SHP77 (cell line): ENCODE data around the gene DNAL4.
"Not testable (repeated sequence)": the region's sequence is repeated elsewhere in the genome, so short reads cannot be mapped to it uniquely, and the experiment has no call there.

Source experiments
- DNase-seq, 2 experiments: peaks; one replicate each; lab custom pipeline; 2025; lab: John Stamatoyannopoulos, UW

DNAL4 gene

DNA sequence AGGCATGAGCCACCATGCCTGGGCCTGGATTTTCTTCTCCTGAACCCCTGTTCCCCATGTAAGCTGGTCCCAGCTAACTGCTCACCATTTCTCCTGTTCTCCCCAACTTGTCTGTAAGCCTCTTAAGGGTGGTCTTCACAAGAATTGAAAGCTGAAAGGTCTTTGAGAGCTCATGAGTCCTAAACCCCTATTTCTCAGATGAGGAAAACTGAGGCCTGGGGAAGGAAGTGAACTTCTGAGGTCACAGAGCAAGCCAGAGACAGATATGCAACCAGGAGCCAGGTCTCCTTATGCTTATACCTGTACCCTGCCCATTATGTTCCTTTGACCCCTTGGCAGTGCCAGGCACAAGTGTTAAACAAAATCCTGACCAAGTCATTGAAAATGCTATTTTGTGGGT lies 33.6 kb upstream of the DNAL4 start:
- no peak for DNase-seq

DNA sequence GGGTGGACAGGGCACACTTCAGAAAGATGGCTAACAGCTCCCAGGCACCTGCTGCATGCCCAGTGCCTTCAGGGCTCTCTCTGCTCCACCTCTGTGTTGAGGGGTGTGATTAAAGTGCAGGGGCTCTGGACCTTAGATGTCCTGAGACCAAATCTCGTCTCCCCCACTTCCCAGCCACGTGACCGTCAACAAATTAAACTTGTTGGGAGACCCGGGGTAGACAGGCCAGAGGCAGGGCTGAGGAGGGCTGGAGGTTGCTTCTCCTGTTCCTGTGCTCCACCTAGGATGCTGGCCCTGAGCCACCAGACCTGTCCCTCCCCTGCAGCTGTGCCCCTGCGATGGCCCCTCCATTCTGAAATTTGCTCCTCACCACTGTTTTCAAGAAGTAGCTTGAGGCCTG lies 32.9 kb upstream of the DNAL4 start:
- DNase-seq = no peak

DNA sequence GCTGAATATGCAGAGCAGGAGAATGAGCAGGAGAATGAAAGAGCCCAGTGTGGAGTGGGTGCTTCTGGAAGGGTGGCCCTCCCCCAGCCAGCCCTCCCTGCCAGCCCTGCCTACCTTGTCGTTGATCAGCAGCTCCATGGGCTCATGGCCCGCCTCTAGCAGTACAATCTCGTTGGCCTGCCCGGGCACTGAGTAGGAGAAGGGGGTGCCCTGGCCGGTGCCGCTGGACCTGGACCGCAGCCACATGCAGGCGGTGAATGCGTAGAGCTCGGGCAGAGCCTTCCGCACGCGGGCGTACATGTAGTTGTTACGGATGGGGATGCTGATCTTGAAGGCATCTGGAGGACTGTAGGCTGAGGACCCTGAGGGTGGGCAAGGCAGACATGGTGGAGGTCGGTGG lies 32.4 kb upstream of the DNAL4 start:
- DNase-seq = no peak

DNA sequence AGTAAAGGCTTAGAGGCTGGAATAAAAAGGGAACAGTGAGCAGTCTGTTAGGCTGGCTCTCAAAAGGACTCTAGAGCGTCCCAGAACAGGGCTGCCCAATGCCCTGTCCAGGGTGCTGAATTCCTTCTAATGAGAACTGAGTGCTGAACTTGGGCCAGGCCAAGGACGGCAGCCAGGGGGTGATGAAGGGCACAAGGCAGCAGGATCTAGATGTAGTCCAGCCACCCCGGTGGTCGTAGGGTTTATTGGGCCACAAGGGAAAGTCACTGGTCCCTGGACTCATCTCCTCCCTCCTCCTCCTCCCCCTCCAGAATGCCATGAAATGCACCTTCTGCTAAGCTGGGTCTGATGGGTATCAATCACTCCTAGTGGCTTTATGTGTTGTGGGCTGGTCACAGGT lies 30.6 kb upstream of the DNAL4 start:
- DNase-seq = no peak

DNA sequence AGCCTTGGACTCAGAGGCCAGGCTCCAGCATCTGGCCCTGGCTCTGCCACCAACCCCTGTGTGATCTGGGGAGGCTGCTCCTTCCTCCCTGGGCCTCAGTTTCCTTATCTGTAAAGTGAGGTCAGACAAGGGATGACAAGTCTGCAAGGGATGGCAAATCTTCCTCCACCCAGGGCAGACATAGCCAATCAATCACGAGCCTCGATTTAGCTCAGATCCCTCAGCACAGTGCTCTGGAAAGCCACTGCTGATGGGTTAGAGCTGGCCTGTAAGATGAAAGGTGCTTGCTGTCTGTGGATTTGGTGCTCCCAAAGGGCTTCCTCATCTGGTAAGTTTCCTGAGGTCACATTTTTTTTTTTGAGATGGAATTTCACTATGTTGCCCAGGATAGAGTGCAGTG lies 29.7 kb upstream of the DNAL4 start:
- DNase-seq = no peak

DNA sequence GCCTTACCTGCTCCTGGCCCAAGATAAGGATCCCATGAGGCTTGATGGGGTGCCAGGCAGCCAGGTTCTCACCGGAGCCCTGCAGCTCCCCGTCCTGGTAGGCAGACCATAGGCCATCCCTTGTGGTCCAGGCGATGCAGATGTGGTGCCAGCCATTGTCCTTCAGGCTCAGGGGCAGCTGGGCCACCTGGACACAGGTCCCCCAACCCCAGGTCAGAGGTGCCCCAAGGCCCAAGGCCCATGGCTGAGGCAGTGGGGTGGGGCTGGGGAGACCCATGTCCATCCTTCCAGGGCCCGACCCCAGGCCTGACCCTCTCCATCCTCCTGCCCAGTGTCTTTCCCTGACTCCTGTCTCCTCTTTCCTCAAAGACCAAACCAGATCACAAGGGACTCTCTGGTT lies 29.1 kb upstream of the DNAL4 start:
- DNase-seq = no peak

DNA sequence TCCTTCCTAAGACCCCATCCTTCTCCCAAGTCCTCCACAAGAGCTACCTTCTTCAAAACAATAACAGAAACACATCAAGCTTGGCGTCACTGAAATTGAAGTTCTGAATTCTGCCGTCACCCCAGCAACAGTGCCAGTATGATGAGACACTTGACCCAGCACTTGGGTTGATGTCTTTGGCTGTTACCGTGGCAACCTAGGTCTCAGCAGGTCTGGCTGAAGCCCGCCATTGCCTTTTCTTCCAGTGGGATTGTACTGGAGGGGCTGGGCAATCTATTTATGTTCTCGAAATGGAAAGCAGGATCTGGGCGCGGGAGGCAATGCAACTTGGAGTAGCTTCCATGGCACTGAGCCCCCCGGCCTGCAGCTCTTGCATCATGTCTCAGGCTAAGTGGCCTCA lies 26.1 kb upstream of the DNAL4 start:
- no peak for DNase-seq

DNA sequence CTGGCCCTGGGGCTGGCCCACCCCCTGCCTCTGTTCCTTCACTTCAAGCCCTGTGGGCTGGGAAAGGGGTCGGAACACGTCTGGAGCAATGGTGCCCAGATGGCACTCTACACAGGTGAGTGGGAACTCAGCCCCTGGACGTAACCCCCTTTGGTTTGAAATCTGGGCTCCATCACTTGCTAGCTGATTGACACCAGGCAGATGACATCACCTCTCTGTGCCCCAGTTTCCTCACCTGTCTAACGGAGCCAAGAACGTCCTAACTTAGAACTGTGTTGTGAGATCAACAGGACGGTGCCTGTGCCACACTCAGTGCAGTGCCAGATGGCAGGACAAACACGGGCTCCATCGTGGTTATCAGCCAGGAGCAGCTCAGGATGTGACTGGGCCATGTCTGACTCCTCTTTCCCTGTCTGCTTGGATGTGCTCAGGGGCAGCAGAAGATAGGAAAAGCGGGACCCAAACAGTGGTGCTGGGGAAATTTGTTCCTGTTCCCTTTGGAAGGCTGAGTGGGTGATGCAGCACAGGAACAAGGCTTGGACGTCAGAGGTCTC lies 25.5 kb upstream of the DNAL4 start:
- DNase-seq = no peak

DNA sequence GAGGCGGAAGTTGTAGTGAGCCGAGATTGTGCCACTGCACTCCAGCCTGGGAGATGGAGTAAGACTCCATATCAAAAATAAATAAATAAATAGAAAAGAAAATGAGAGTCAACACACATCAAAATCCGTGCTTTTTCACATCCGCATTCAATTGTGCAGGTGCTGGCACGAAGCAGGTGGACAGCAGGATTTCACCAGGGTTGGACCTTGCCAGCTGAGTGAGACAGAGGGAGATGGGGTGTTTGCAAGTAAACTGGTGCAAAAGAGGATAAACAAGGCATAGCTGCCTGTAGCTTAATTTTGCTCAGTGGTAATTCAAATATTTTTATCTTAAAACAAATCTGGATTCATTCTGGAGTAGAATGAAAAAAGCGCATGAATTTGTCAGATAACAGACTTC lies 23.3 kb upstream of the DNAL4 start:
- DNase-seq = no peak

DNA sequence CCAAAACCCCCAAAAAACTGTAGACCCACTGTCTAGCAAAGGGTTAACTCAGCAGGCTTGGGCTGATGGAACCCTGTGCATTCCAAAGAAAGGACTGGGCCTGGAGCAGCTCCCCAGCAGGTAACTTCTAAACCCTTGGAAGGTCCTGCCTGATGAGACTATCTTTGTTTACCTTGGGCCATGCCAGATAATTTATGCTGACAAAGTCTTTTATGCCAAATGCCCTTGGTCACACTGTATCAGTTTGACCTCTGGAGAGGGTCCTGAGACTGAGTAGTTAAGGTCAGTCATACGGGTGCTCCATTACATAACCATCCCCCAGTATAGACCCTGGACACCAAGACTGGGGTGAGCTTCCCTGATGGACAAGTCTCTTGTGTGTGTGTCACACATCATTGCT lies 21.9 kb upstream of the DNAL4 start:
- DNase-seq = no peak

DNA sequence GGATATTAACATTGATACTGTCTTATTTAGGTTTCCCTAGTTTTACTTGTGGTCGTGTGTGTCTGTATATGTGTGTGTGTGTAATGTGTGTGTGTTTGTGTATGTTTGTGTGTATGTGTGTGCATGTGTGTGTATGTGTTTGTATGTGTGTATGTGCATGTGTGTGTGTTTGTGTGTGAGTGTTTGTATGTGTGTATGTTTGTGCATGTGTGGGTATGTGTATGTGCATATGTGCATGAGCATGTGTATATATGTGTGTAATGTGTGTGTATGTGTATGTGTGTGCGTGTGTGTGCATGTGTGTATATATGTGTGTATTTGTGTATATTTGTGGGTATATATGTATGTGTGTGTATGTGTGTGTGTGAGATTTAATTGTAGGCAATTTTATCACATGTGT lies 17.3 kb upstream of the DNAL4 start:
- DNase-seq = no peak

DNA sequence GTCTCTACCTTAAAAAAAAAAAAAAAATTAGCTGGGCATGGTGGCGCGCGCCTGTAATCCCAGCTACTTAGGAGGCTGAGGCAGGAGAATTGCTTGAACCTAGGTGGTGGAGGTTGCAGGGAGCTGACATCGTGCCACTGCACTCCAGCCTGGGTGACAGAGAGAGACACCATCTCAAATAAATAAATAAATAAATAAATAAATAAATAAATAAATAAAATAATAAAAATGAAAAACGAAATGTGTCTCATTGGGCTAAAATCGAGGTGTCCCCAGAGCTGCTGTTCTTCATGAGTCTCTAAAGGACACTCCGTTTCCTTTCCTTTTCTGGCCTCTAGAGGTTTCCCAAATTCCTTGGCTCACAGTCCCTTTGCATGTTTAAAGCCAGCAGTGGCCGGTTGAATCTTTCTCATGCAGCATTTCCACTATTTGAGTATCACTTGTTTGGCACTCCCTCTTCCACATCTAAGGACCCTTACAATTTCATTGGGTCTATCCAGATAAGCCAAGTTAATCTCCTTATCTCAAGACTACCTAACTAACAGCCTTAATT lies 11.2 kb upstream of the DNAL4 start:
- DNase-seq = not testable (repeated sequence)

DNA sequence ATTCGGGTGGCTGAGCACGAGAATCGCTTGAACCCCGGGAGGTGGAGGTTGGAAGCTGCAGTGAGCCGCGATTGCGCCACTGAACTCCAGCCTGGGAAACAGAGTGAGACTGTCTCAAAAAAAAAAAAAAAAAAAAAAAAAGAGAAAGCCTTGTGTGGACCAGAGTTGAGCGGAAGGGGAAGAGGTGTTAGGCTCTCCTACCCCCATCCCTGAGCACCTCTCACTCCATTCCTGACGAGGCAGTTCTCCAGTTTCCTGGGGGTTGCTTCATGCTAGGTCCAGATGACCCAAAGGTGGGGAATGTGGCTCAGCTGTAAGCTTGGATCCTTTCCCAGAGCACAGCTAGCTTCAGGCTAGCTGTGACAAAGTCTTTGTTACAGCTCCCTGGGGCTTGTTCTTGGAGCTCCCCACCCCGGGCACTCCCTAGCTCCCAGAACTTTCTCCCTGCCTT lies 8.8 kb upstream of the DNAL4 start:
- DNase-seq = no peak

DNA sequence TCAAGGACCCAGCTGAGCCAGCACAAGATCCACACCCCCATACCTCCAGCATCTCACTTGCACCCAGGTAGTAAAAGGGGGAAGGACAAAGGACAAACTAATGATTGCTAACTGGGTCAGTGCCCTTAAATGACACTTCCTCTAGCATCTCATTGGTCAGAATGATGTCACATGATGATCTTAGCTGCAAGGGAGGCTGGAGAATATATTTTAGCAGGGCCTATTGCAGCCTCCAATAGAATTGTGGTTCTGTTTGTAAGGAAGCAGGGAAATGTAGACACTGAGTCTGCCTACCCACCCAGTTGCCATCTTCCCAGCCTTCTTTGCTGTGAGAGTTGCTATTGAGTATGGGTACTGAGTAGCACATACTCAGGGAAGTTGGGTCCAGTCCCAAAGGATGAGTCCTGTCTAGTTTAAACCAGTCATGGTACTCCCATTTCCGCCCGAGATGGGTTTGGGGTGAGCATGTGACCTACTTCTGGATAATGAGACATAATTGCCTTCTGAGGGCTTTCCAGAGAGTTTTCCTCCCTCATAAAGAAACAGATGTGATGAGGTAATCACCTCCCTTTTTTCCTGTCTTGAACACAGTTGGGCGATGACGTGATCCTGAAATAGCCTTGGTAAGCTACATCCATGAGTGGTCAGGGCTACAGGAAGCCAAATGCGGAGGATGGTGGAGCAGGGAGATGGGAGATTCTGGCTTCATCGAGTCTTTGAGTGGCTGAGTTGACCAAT lies 5.5 kb upstream of the DNAL4 start:
- DNase-seq = no peak

DNA sequence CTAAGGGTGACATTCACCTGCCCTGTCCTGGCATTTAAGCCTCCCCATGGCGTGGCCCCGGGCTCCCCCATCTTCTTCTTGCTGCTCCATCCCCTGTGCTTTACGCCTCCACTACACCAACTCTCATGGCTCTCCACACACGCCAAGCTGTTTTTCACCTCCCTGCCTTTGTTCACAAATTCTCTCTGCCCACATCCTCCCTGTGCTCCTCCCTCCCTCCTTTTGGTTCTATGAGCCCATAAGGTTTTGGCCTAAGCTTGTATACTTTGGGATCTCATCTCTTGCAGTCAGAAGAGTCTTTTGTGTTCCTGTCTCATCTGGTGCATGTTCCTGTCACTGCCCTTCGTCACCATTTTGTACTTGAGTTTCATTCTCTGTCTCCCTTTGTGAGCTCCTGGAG lies 4.6 kb upstream of the DNAL4 start:
- no peak for DNase-seq

DNA sequence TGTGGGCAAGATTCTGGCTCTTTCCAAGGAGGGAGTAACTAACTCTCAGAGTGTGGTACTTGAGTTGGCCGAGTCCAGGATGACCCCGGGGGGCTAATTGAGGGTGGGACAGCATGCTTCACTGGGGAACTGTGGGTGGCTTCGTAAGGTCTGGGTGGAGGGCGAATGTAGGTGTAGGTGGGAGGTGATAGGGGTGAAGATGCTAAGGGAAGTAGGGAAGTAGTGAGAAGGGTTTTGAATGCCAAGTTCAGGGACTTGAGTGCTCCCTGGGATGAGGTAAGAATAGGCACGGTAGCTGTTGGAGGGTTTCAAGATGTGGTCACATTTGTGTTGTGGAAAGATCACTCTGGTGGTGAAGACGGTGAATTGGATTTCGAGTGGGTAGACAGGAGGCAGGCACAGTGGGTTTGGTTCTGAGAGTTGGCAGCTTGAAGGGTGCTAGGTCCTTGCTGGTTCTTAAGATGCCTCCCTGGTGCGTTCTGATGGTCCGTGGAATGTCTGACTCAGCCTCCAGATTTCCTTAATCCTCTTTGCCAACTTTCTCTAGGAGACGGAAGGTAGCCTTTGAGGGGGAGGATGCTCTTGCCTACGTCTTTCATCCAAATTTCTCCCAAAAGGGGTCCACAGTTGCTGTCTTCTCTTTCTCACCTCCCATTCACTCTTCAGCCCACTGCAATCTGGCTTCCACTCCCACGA lies 2.5 kb upstream of the DNAL4 start:
- DNase-seq = no peak

DNA sequence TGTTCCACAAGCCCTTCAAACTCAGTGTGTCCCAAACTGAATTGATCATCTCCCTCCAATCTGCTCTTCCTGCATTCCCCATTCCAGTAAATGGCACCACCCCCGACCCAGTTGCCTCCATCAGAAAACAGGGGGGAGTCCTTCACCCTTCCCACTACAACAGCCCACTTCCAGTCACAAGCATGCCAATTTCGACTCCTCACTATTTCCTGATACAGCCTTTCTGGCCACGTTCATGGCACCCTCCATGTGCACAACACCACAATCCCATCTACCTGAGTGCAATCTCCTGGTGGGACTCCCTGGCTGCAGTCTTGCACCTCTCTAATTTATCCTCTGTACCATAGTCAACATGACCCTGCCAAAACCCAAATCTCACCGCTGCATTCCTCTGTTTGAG lies 1.6 kb upstream of the DNAL4 start:
- DNase-seq = no peak

DNA sequence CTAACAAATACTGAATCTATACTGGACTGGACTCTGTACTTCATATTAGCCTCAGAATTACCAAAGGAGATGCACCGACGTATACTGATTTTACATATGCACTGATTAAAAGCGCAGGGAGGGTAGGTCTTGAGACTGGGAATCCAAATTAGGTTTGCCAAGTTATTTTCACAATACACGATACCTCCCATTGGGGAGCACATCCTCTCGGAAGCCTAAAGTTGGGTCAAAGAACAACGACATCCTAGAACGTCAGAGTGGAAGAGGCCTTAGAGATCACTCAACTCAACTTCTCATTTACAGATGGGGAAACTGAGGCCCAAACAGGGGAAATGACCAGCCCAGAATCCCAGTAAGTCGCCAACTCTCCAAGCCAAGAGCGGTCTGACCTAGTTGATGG lies 626 bp downstream of the DNAL4 start:
- no peak for DNase-seq

DNA sequence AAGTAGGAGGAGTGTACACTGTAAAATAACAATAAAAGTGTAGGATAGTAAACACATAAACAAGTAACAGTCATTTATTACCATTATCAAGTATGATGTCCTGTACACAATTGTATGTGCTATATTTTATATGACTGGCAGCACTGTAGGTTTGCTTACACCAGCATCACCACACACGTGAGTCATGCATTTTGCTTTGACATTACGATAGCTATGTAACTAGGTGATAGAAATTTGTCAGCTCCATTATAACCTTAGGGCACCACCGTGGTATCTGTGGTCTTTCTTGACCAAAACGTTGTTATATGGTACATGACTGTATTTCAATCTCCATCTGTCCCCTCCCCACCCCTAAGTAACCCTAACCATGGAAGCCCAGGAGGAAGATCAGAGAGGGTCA lies 1.1 kb downstream of the DNAL4 start:
- no peak for DNase-seq

DNA sequence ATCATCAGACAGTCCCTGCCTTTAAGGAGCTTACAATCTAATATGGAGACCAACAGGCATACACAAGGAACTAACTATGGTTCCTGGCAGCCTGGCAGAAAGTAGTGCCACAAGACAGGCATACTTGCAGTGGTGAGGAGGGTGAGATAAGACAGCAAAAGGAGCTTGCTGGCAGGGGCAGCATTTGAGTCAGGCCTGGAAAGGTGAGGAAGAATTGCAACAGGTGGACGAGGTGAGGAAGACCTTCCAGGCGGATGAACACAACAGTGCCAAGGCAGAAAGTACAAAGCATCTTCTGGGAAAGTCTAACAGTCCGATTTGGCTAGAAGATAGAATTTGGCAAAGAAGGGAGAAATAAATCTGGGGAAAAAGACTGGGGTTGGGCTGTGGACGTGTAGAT lies 4.3 kb downstream of the DNAL4 start:
- DNase-seq = no peak

DNA sequence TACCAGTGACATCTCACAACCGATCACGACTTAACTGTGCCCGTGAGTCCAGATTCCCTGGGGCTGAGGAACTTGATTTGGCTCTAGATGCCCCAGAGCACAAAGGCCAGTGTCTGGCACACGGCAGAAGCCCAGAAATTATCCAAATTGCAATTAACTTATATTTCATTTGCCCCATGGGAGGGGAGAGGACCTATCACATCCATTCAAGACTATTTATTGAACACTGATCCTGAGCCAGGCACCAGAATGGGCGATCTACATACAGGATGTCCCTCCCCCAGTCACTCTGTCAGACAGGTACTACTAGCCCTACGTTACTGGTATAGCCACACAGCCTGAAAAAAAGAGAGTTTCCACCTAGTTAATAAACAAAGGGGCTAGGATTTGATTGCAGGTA lies 5.1 kb downstream of the DNAL4 start:
- no peak for DNase-seq

DNA sequence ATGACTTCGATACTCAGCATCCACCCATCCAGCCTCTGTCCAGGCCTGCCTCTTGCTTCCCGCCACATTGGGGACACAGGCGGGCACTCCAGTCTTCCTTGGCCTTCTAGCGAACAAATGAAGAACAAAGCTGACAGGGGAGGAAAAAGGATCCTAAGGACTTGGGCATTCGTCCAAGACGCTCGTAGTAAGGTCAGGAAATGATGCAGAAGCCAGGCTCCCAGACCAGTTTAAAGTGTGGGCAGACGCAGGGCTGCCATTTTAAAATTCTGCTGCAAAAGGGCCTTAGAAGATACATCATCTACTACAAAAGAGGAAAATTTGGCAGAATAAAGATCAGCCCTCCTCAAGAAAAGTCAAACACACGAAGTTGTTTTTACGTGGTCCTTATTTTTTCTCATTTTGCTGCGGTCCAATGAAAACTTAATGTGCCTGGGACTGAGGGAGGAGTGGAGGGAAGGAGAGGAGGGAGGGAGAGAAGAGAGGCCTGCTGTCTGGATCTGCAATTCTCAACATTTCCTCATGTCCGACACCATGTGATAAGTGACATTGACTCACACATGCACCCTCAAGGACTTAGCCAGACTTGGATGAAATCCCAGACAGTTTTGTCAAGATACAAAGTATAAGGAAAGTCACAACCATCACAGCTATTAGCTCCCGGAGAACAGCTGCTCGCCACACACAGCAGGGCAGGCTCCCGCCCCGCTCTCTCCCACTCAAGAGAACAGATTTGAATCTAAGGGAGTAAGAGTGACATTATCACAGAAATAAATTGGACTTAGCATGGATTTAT lies 5.7 kb downstream of the DNAL4 start:
- no peak for DNase-seq

DNA sequence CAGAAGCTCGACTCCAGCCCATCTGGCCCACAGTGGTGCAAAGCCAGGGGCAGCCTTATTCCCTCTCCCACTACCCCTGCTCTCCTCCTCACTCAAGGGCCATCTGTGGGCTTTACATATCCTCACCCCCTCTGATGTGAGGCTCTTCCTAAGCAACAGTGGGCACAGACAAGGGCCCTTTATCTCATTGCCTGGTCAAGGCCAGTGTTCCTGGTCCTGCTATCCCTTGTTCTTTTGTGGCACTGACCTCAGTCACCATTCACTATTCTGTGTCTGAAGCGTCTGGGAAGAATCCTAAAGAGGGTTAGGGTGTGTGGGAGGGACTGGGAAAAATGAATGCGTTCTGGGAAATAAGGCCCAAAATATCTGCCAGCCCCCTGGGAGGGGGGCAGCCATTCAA lies 7.3 kb downstream of the DNAL4 start:
- no peak for DNase-seq
